Activated T-helper 1 cell treated with Interleukin-2 at 50 U/mL for 16 hours (primary cell): ENCODE measurements around the gene FAM3B.

ENCODE experiments used
- DNase-seq: peaks from one replicate; pipeline ENCODE4 v3.0.0-alpha.2; 2020; ENCODE audit warnings: low read depth

FAM3B gene

GRCh38 chr21:41319273-41319672, 2.7 kb downstream of the FAM3B start:
- no peak for DNase-seq

- no peak for DNase-seq
Measured at GRCh38 chr21:41321211-41321907, 4.8 kb downstream of the FAM3B start.

- DNase-seq, result no peak
Measured at GRCh38 chr21:41321908-41322495, 5.4 kb downstream of the FAM3B start.

- no peak for DNase-seq
Measured at GRCh38 chr21:41322496-41323382, 6.1 kb downstream of the FAM3B start.

GRCh38 chr21:41325138-41325912, 8.7 kb downstream of the FAM3B start:
- no peak for DNase-seq

- DNase-seq, result no peak
Measured at GRCh38 chr21:41326414-41327080, 9.9 kb downstream of the FAM3B start.

- DNase-seq, result no peak
Measured at GRCh38 chr21:41327753-41328152, 11.2 kb downstream of the FAM3B start.

- DNase-seq, result no peak
Measured at GRCh38 chr21:41328660-41329607, 12.3 kb downstream of the FAM3B start.

- no peak for DNase-seq
Measured at GRCh38 chr21:41333752-41334151, 17.2 kb downstream of the FAM3B start.

- no peak for DNase-seq
Measured at GRCh38 chr21:41337515-41337914, 20.9 kb downstream of the FAM3B start.

- no peak for DNase-seq
Measured at GRCh38 chr21:41338455-41338854, 21.9 kb downstream of the FAM3B start.

GRCh38 chr21:41342035-41342434, 25.4 kb downstream of the FAM3B start:
- no peak for DNase-seq

- no peak for DNase-seq
Measured at GRCh38 chr21:41344146-41344545, 27.5 kb downstream of the FAM3B start.

- no peak for DNase-seq
Measured at GRCh38 chr21:41345356-41345755, 28.8 kb downstream of the FAM3B start.

- DNase-seq, result no peak
Measured at GRCh38 chr21:41345934-41346685, 29.5 kb downstream of the FAM3B start.

GRCh38 chr21:41346758-41347157, 30.2 kb downstream of the FAM3B start:
- no peak for DNase-seq

- no peak for DNase-seq
Measured at GRCh38 chr21:41348434-41348833, 31.8 kb downstream of the FAM3B start.

- no peak for DNase-seq
Measured at GRCh38 chr21:41349126-41349525, 32.5 kb downstream of the FAM3B start.

GRCh38 chr21:41349619-41350390, 33.2 kb downstream of the FAM3B start:
- no peak for DNase-seq
